ENCODE measurements around the gene CDK10.
"Not testable (repeated sequence)": the region's sequence is repeated elsewhere in the genome, so short reads cannot be mapped to it uniquely, and the experiment has no call there.

CDK10 gene

GRCh38 chr16:89695875-89696669 lies 9.6 kb downstream of the CDK10 start:
- DNase-seq (ENCODE audit: low spot score), result no peak

DNA sequence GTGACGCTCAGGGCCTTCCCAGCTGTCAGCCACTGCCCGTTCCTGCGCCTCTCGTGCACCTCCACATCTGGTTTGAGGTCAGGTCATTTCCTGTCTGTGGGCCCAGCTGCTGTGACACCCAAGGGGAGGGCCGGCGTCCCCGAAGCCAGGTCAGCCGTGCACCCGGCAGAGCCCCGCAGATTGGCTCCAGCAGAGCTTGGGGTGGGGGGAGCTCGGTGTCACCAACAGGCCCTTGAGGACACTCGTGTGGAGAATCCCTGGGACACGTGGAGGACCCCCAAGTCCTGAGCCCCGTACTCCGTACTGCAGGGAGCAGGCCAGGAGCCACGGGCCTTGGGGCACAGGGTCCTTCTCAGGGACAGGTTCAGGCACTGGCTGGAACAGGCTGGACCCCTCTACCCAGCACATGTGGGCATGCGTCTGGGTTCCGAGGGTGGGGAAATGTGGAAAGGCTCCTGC lies 10.2 kb downstream of the CDK10 start:
- peak; percentile 28 for DNase-seq (ENCODE audit: low spot score)

GRCh38 chr16:89697161-89697615 lies 10.7 kb downstream of the CDK10 start:
- no peak for DNase-seq (ENCODE audit: low spot score)

DNA sequence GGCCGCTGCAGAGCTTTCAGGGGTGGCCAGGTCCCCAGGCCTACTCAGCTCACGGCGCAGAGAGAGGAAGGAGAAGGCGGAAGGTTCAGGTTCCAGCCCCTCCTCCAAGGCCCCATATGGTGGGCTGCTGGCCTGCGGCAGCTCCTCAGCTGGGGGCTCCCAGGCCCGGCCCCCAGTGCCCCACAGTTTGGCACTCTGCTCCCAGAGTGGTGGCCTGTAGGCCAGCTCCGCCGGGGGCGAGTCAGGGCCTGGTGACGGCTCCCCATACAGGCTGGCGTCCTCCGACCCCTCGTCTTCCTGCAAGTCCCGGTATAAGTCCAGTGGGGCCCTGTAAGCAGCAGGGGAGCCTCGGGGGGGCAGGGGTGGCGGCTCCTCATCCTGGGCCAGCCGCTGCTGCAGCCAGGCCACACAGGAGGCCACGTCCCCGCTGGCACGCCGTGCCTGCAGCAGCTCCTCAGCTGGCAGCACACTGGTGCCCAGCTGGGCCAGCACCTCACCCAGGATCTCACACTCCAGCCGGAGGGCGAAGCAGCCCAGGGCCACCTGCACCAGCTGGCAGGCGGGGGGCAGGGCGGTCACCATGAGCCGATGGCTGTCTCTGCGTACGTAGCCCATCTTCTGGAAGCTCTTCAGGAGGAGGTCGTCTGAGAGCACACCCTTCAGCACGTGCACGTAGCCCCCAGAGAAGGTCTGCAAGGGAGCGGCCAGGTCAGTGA lies 11.3 kb downstream of the CDK10 start:
- DNase-seq (ENCODE audit: low spot score), result no peak

DNA sequence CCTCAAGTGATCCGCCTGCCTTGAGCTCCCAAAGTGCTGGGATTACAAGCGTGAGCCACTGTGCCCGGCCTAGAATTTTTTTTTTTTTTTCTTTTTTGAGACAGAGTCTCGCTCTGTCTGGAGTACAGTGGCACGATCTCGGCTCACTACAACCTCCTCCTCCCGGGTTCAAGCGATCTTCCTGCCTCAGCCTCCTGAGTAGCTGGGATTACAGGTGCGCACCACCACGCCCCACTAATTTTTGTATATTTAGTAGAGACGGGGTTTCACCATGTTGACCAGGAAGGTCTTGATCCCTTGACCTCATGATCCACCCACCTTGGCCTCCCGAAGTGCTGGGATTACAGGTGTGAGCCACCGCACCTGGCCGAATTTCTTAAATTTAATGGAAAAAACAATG lies 12.2 kb downstream of the CDK10 start:
- not testable (repeated sequence) for DNase-seq (ENCODE audit: low spot score)

DNA sequence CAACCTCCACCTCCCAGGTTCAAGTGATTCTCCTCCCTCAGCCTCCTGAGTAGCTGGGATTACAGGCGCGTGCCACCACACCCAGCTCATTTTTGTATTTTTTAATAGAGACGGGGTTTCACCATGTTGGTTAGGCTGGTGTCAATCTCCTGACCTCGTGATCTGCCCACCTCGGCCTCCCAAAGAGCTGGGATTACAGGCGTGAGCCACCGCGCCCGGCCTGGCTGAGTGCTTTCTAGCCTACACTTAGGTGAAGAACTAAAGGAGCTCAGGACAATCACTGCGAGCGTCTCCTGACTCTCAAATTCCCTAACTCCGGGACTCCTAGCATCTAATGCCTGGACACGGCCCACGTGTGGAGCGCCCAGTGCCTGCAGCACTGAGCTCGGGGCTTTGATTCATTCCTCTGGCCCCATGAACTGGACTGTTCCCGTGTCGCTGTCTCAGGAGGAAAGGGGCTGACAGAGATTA lies 13.2 kb downstream of the CDK10 start:
- DNase-seq (ENCODE audit: low spot score), result not testable (repeated sequence)

DNA sequence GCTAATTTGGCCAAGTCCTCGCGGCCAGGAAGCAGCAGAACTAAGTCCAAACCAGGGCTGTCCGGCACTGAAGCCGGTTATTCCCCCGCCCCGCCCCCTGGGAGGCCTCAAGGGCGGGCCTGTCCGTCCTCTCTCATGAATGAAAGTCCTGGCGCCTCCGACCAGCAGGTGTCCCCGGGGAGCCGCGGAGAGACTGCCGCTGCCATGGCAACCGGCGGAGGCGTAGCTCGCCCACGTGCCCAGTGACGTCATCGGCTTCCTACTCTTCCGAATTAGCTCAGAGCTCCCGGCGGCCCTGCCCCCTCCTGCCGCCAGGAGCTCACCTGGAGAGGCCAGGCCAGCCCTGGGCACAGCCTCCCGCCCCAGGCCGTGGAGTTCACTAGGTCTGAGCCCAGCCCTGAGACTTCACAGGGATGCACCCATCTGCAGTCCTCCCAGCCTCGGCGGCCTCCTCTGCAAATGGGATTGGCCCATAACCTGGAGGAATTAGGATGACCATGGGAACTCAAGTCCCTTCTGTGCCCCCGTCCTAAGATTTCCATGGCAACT lies 13.7 kb downstream of the CDK10 start:
- DNase-seq (ENCODE audit: low spot score), result peak; percentile 95

GRCh38 chr16:89700649-89701424 lies 14.3 kb downstream of the CDK10 start:
- peak; percentile 53 for DNase-seq (ENCODE audit: low spot score)

- DNase-seq (ENCODE audit: low spot score), result peak; percentile 97
Measured at GRCh38 chr16:89701425-89702406, 15.2 kb downstream of the CDK10 start, which contains the start of gene SPATA2L. Gene SPATA2L, minus strand, starts transcription at chr16:89701705. Its CDS starts 473 bp downstream, at chr16:89701232.

DNA sequence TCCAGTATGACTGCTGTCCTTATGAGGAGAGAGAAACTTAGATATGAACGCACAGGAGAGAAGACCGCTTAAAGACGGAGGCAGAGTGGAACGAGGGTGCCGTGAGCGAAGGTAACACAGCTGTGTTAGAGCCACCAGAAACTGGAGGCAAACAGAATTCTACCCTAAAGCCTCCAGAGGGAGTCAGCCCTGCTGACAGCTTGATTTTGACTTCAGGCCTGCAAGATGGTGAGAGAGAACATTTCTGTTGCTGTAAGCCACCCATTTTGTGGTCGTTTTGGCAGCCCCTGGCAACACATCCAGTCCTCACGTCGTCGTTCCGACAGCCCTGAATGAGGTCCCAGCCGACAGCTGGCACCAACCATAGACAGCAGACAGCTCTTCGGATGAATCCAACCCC lies 17.8 kb downstream of the CDK10 start:
- DNase-seq (ENCODE audit: low spot score), result no peak

GRCh38 chr16:89705006-89705405 lies 18.5 kb downstream of the CDK10 start:
- no peak for DNase-seq (ENCODE audit: low spot score)

GRCh38 chr16:89706518-89707260 lies 20.2 kb downstream of the CDK10 start:
- DNase-seq (ENCODE audit: low spot score), result no peak

DNA sequence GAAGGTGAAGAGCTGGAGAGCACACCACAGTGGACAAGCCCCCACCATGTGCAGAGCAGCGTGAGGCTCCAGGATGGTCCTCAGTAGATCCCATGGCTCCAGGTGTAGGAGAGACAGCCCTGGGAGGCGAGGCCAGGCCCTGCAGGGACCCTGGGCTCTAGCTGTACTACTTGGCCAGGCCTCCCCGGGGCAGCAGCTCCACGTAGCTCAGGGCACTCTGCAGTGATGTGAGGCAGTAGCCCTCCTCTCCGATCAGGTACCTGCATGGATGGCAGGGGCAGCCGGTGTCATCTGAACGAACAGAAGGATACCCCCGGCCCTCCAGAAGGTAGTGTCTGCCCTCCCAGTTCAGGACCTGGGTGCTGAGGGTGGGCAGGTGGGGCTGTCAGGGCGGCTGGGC lies 21.2 kb downstream of the CDK10 start:
- DNase-seq (ENCODE audit: low spot score), result no peak

- no peak for DNase-seq (ENCODE audit: low spot score)
Measured at GRCh38 chr16:89708481-89708931, 22.0 kb downstream of the CDK10 start.

GRCh38 chr16:89709166-89709565 lies 22.7 kb downstream of the CDK10 start:
- no peak for DNase-seq (ENCODE audit: low spot score)

- DNase-seq (ENCODE audit: low spot score), result no peak
Measured at GRCh38 chr16:89709716-89710432, 23.4 kb downstream of the CDK10 start.

GRCh38 chr16:89710709-89711564 lies 24.4 kb downstream of the CDK10 start:
- no peak for DNase-seq (ENCODE audit: low spot score)

DNA sequence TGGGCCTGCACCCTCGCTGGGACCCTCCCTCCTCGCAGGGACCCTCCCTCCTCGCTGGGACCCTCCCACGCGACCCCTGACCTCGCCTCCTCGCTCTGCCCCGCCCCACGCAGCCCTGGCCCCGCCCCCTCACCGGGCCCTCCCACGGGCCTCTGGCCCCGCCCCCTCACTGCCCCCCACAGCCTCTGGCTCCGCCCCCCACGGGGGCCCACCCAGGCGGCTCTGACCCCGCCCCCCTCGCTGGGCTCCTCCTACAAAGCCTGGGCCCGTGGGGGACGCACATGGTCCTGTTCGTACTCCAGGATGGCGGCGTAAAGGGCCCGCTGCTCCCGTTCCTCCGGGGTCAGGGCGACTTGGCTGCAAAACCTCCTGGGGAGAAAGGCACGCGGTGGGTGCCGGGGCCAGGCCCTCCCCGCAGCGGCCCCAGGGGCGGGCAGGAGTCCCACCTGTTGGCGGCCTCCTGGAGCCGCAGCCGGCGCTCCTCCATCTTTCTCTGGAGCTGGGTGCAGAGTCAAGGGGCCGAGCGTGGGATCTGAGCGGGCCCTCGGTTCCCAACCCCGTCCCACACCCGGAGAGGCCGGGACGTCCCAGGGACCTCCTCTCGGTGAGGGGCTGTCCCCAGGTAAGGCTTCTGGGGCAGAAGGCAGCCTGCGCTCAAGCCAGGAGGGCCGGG lies 25.2 kb downstream of the CDK10 start:
- DNase-seq (ENCODE audit: low spot score), result peak; percentile 56
